ENCODE measurements around the gene SVBP. TPM values are rescaled to one million over a fixed set of nuclear protein-coding genes. Genes with fewer than 3 reads are reported as not detected.
"Not testable (repeated sequence)": the region's sequence is repeated elsewhere in the genome, so short reads cannot be mapped to it uniquely, and the experiment has no call there.

Gene SVBP
- polyA plus RNA-seq (ENCODE audit: insufficient read length in 3 of 3): 10 to 100 TPM; 64.1 to 68.3 (median 64.4) TPM
- long read RNA-seq, donor 1, transcript SVBP-201 (3 exons, 658 nt): major isoform, 55 of 61 reads
- long read RNA-seq, donor 1, partial matches to known transcripts: 0 of 61 reads
- long read RNA-seq, donor 1, other reads (novel, unspliced or antisense): 5 of 61 reads
- long read RNA-seq, donor 2, transcript SVBP-201 (3 exons, 658 nt): major isoform, 64 of 69 reads
- long read RNA-seq, donor 2, partial matches to known transcripts: 5 of 69 reads
- long read RNA-seq, donor 2, other reads (novel, unspliced or antisense): 0 of 69 reads
- long read RNA-seq, donor 3, transcript SVBP-201 (3 exons, 658 nt): major isoform, 68 of 89 reads
- long read RNA-seq, donor 3, partial matches to known transcripts: 15 of 89 reads
- long read RNA-seq, donor 3, other reads (novel, unspliced or antisense): 5 of 89 reads
- long read RNA-seq, donor 4, transcript SVBP-201 (3 exons, 658 nt): major isoform, 85 of 91 reads
- long read RNA-seq, donor 4, partial matches to known transcripts: 5 of 91 reads
- long read RNA-seq, donor 4, other reads (novel, unspliced or antisense): 0 of 91 reads
- long read RNA-seq, donor 5, transcript SVBP-201 (3 exons, 658 nt): major isoform, 34 of 34 reads
- long read RNA-seq, donor 5, partial matches to known transcripts: 0 of 34 reads
- long read RNA-seq, donor 5, other reads (novel, unspliced or antisense): 0 of 34 reads
- long read RNA-seq, donor 6, transcript SVBP-201 (3 exons, 658 nt): major isoform, 32 of 39 reads
- long read RNA-seq, donor 6, partial matches to known transcripts: 7 of 39 reads
- long read RNA-seq, donor 6, other reads (novel, unspliced or antisense): 0 of 39 reads
- long read RNA-seq, donor 7, transcript SVBP-201 (3 exons, 658 nt): major isoform, 59 of 86 reads
- long read RNA-seq, donor 7, partial matches to known transcripts: 25 of 86 reads
- long read RNA-seq, donor 7, other reads (novel, unspliced or antisense): 0 of 86 reads
- long read RNA-seq, donor 8, transcript SVBP-201 (3 exons, 658 nt): major isoform, 27 of 28 reads
- long read RNA-seq, donor 8, partial matches to known transcripts: 0 of 28 reads
- long read RNA-seq, donor 8, other reads (novel, unspliced or antisense): 0 of 28 reads
- long read RNA-seq, donor 9, transcript SVBP-201 (3 exons, 658 nt): major isoform, 62 of 70 reads
- long read RNA-seq, donor 9, partial matches to known transcripts: 7 of 70 reads
- long read RNA-seq, donor 9, other reads (novel, unspliced or antisense): 0 of 70 reads
- long read RNA-seq, donor 10, transcript SVBP-201 (3 exons, 658 nt): major isoform, 54 of 55 reads
- long read RNA-seq, donor 10, partial matches to known transcripts: 0 of 55 reads
- long read RNA-seq, donor 10, other reads (novel, unspliced or antisense): 0 of 55 reads
- long read RNA-seq, donor 11, transcript SVBP-201 (3 exons, 658 nt): major isoform, 38 of 57 reads
- long read RNA-seq, donor 11, partial matches to known transcripts: 19 of 57 reads
- long read RNA-seq, donor 11, other reads (novel, unspliced or antisense): 0 of 57 reads
- long read RNA-seq, donor 12, transcript SVBP-201 (3 exons, 658 nt): major isoform, 67 of 75 reads
- long read RNA-seq, donor 12, partial matches to known transcripts: 8 of 75 reads
- long read RNA-seq, donor 12, other reads (novel, unspliced or antisense): 0 of 75 reads
- long read RNA-seq, donor 13, transcript SVBP-201 (3 exons, 658 nt): major isoform, 14 of 19 reads
- long read RNA-seq, donor 13, partial matches to known transcripts: 5 of 19 reads
- long read RNA-seq, donor 13, other reads (novel, unspliced or antisense): 0 of 19 reads
- long read RNA-seq, donor 14: 0 reads
- long read RNA-seq, donor 15, transcript SVBP-201 (3 exons, 658 nt): major isoform, 68 of 80 reads
- long read RNA-seq, donor 15, partial matches to known transcripts: 7 of 80 reads
- long read RNA-seq, donor 15, other reads (novel, unspliced or antisense): 5 of 80 reads
- long read RNA-seq, donor 16, transcript SVBP-201 (3 exons, 658 nt): major isoform, 58 of 84 reads
- long read RNA-seq, donor 16, partial matches to known transcripts: 12 of 84 reads
- long read RNA-seq, donor 16, other reads (novel, unspliced or antisense): 13 of 84 reads

DNA sequence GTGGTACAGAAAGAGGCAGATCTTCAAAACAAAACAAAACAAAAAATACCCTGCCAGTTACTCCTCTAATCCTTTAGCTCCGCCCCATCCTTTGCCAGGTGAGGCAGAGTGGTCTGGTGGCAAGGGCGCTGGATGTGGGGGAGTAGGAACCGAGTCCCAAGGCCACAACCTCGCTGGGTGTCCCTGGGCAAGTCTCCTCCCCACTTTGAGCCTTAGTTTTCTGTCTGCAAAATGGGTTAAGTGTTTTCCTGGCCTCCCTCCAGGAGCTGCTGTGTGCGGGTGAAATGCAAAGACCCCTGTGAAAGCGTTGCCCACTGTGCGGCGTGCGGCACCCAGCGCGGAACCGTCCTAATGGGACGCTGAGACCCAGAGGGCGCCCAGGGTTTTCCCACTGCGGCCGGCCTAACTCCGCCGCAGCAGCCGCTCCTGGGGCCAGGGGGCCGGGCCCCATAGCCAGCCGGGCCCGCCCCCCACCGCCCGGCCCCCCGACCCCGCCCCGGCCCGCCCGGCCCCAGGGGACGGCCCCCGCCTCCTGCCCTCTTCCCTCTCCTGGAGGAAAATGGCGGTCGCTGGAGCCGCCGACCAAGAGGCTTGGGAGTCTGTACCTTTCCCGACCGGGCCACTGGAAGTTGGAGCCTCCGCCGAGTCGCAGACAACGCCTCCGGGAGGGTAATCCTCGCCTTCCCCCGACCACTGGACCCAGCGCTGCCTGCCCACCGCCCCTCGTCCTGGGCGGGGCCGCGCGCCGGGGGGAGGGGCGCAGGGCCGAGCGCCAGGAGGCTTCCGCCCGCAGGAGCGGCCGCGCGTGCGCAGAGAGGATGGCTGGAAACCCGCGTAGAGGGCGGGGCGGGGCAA is at the start of gene SVBP, which contains the start of gene ERMAP:
TSS of gene SVBP (minus strand) at position 813 of the 855 bp plus-strand sequence. CDS start 853 bp downstream, outside the sequence.
TSS of gene ERMAP (plus strand) at position 538 of the 855 bp plus-strand sequence. CDS start 13,327 bp downstream, outside the sequence.
- peak; percentile 90 for DNase-seq

- no peak for DNase-seq
Measured at GRCh38 chr1:42866549-42866948, 49.4 kb upstream of the SVBP start.

DNA sequence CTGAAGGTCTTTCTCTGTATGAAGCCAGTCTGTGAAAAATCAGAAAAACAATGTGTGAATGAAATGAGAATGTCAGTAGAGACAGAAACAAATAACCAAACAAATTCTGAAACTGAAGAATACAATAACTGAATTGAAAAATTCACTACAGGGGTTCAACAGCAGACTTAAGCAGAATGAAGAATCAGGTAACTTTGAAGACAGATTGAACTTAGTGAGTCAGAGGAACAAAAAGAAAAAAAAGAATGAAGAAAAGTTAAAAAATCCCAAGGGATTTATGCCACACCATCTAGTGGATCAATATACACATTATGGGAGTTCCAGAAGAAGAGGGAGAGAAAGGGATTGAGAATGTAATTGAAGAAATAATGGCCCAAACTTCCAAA is 43.8 kb upstream of the SVBP start:
- DNase-seq: no peak

- no peak for DNase-seq
Measured at GRCh38 chr1:42860339-42861013, 43.3 kb upstream of the SVBP start.

DNA sequence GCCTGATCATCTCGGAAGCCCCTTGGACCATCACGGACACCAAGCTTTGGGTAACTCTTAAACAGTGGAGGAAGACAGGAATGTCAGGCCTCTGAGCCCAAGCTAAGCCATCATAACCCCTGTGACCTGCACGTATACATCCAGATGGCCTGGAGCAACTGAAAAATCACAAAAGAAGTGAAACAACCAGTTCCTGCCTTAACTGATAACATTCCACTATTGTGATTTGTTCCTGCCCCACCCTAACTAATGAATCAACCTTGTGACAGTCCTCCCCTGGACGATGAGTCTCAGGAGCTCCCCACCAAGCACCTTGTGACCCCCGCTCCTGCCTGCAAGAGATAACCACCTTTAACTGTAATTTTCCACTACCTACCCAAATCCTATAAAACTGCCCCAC is 42.2 kb upstream of the SVBP start:
- DNase-seq: not testable (repeated sequence)

GRCh38 chr1:42856554-42856953 is 39.4 kb upstream of the SVBP start:
- not testable (repeated sequence) for DNase-seq

DNA sequence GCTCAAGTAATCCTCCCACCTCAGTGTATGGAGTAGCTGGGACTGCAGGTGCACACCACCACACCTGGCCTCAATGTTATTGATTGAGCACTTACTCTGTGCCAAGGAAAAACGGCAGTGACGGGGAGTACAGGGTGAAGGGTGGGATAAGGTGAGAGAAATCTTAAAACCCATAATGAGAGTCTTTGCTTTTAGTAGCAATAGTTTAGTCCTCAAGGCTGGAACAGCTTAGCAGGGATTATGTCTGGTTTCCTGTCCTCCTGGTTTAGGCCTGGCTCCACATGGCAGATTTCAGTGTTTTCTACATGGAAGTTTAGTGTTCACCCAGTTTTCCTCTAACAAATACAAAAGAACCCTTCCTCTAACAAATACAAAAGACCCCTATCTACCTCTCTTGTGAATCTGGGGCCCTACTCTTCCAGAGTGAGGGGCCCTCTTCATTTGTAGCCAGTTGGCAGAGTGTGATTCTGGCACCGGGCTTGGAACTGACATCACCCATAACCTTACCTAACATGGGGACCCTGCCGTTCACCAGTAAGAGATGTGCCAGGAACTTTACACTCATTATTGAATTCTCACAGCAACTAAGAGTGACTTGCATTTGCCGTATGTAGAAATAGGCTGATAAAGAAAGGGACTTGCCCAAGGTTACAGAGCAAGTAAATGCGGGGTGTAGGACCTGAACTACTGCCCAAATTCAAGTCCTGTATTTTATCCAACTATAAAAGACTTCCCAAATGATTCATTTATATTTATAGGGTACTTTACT is 36.1 kb upstream of the SVBP start:
- no peak for DNase-seq

GRCh38 chr1:42852608-42852980 is 35.4 kb upstream of the SVBP start:
- no peak for DNase-seq

DNA sequence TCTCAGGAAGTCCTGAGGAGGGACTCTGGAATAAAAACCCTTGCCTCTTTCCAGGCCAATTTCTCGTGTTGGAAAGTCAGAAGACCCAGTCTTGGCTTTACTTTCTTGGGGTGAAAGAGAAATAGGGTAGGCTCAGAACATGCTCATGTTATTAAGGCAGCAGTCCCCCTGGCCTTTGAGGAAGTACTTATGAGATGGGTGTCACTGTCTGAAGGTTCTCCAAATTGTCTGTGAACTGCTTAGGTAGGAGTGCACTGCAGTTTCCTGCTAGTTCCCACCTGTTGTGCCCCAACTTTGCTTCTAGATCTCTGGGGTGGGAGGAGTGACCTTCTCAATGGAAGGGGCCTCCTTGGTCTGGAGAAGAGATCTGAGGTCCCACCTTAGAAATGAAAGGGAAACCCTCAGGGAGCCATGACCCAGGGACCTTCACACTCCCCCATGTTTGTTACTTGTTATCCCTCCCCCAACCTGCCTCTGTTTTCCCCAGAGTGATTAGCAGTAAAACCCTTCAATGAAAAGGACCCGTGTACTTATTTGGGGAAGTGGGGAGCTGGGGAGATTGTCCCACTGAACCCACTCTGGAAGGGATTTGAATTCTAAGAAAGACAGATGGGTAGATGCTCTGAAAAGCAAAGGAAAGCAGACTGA is 34.9 kb upstream of the SVBP start:
- no peak for DNase-seq

DNA sequence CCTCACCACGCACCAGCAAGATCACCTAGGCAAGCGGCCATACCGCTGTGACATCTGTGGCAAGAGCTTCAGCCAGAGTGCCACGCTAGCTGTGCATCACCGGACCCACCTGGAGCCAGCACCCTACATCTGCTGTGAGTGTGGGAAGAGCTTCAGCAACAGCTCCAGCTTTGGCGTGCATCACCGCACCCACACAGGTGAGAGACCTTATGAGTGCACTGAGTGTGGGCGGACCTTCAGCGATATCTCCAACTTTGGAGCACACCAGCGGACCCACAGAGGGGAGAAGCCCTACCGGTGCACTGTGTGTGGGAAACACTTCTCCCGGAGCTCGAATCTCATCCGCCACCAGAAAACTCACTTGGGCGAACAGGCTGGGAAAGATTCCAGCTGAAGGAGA is 34.2 kb upstream of the SVBP start:
- no peak for DNase-seq

- DNase-seq: no peak
Measured at GRCh38 chr1:42849944-42850343, 32.7 kb upstream of the SVBP start.

DNA sequence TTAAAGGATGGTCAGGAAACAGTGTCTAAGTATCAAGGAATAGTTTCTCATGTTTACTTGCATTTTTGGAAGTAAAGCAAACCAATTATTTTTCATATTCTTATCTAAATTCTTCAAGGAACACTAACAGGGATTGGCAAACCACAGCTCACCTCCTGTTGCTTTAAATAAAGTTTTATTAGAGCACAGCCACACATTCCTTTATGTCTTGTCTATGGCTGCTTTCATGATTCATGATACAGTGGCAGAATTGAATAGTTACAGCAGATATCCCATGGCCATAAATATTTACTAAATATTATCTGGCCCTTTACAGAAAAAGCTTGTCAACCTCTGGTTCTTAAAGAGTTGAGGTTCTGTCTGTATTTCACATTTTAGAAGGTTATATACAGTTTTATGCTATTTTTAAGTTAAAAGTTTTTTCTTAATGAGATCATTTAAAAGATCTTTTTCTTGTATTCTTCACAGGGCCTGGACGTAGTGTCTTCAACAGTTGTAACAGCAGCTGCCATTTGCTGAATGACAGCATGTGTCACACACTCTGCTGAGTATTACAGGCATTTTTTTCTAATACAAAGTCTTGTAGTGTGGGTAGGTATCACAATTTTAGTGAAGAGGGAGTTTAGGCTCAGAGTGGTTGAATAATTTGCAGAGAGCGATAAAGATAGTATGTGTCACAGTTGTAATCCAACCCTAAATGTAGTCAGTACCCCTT is 31.8 kb upstream of the SVBP start:
- DNase-seq: no peak

- no peak for DNase-seq
Measured at GRCh38 chr1:42847721-42848460, 30.7 kb upstream of the SVBP start.

DNA sequence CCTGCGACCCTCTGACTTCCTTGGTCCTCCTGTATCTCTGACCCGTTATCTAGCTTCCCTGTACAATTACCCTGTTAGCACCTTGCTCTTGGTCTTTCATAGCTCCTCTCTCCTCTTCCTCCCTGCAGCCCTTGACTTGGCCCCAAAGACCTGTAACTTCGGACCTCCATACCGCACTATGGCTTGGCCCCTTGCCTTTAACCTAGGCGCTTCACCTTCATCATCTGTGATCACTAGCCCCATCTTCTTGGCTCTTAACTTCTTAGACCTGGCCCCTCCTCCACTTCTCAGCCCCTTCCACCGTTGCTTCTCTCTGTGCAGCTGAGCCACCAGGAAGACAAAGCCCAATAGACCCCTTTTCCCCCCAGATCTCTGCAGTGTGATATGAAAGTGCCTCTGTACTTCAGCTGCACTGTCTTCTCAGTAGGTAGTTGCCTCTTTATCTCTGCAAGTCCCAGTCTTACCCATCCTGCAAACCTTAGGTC is 30.0 kb upstream of the SVBP start:
- DNase-seq: no peak
